CD4-positive, alpha-beta memory T cell (primary cell): ENCODE measurements around the gene SKA1. TPM values are rescaled to one million over a fixed set of nuclear protein-coding genes. Genes with fewer than 3 reads are reported as not detected.
"Not testable (repeated sequence)": the region's sequence is repeated elsewhere in the genome, so short reads cannot be mapped to it uniquely, and the experiment has no call there.

ENCODE experiments used
- CTCF ChIA-PET: fragments of 350-600 bp; sonication (Branson Sonifier 250); formaldehyde crosslinking; loops from one replicate; lab custom pipeline; 2021; ENCODE audit warnings: inconsistent platforms; ENCODE audit not compliant: partially characterized antibody; lab: Charles Lee
- POLR2A ChIA-PET: fragments of 350-600 bp; sonication (Branson Sonifier 250); formaldehyde crosslinking; loops from one replicate; lab custom pipeline; 2021; ENCODE audit not compliant: partially characterized antibody; lab: Charles Lee
- DNase-seq, 5 donors: peaks; one replicate each; pipeline versions ENCODE4 v3.0.0 to v3.0.0-alpha.2; 2020 to 2022; ENCODE audit warnings: mixed read lengths in 1 of 5
- H3K27ac ChIP-seq: one replicate; pipeline ENCODE4 v1.7.0; 2013; ENCODE audit warnings: low read depth, low read length
- H3K27me3 ChIP-seq: 2 replicates; pipeline ENCODE4 v1.7.0; 2013; ENCODE audit warnings: mild to moderate bottlenecking, low read length, moderate library complexity; ENCODE audit not compliant: insufficient read depth
- H3K36me3 ChIP-seq: 2 replicates; pipeline ENCODE4 v1.7.0; 2013; ENCODE audit warnings: mild to moderate bottlenecking, low read length, moderate library complexity; ENCODE audit not compliant: insufficient read depth
- H3K4me1 ChIP-seq: 2 replicates; pipeline ENCODE4 v1.7.0; 2013; ENCODE audit warnings: mild to moderate bottlenecking, low read length, moderate library complexity; ENCODE audit not compliant: insufficient read depth
- H3K4me3 ChIP-seq, 2 donors: one replicate each; pipeline ENCODE4 v1.7.0; 2013; ENCODE audit warnings: low read length in 2 of 2, mild to moderate bottlenecking in 1 of 2
- H3K9me3 ChIP-seq, 2 donors: one replicate each; pipeline ENCODE4 v1.7.0; 2013; ENCODE audit warnings: low read length in 2 of 2, control low read depth in 1 of 2; ENCODE audit not compliant: control insufficient read depth in 1 of 2
- H3K27ac Mint-ChIP-seq, 7 donors: one replicate each; pipeline ENCODE4 v1.8.0; 2020 to 2021; ENCODE audit warnings: mixed read lengths in 7 of 7, mild to moderate bottlenecking in 6 of 7, inconsistent platforms in 3 of 7, moderate library complexity in 3 of 7
- H3K27me3 Mint-ChIP-seq, 2 donors: one replicate each; pipeline ENCODE4 v1.8.0; 2020 to 2021; ENCODE audit warnings: mixed read lengths in 2 of 2
- H3K36me3 Mint-ChIP-seq, 2 donors: one replicate each; pipeline ENCODE4 v1.8.0; 2020 to 2021; ENCODE audit warnings: mixed read lengths in 2 of 2, inconsistent platforms in 1 of 2, mild to moderate bottlenecking in 1 of 2
- H3K4me1 Mint-ChIP-seq, 4 donors: one replicate each; pipeline ENCODE4 v1.8.0; 2020 to 2021; ENCODE audit warnings: mixed read lengths in 4 of 4, mild to moderate bottlenecking in 1 of 4
- H3K4me3 Mint-ChIP-seq, 8 donors: one replicate each; pipeline ENCODE4 v1.8.0; 2020 to 2021; ENCODE audit warnings: mixed read lengths in 8 of 8, mild to moderate bottlenecking in 7 of 8, moderate library complexity in 6 of 8, inconsistent platforms in 3 of 8
- H3K9me3 Mint-ChIP-seq, 8 donors: one replicate each; pipeline ENCODE4 v1.8.0; 2020 to 2021; ENCODE audit warnings: mixed read lengths in 8 of 8, mild to moderate bottlenecking in 5 of 8, inconsistent platforms in 3 of 8, moderate library complexity in 1 of 8
- intact Hi-C: fragments of 100-400 bp; cut with micrococcal nuclease; formaldehyde crosslinking; loops from one replicate; pipeline ENCODE4 v1.15.1; 2023
- polyA plus RNA-seq, 2 donors: library from polyadenylated mRNA; unstranded; fragments of 300-500 nt; fragmentation: Illumina TruSeq; gene quantifications; one replicate each; pipeline ENCODE4 v1.2.3, GENCODE V29; 2021
- total RNA-seq, 2 experiments: library from RNA; stranded (reverse); gene quantifications; one replicate each; pipeline ENCODE4 v1.2.3, GENCODE V29; 2021

SKA1 gene
- total and polyA plus RNA-seq, 4 experiments from 2014 or later = 0.16 to 0.47 (median 0.28) TPM; not detected in 1

DNA sequence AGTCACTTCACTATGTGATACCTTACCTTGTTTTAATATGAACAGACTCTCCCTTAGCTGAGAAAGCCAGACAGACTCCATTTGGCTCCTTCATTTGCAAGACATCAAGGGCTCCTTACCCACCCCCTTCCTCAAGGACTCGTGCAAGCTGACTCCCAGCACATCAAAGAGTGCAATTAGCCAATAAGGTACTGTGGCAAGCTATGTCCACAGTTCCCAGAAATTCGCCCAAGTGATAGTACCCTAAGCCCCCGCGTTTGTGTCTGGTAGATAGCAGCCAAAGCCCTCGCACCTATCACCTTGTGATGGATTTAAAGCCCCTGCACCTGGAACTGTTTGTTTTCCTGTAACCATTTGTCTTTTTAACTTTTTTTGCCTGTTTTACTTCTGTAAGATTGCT lies 25.6 kb downstream of the SKA1 start:
- DNase-seq, H3K36me3 ChIP-seq, H3K4me3 Mint-ChIP-seq, POLR2A ChIA-PET, H3K9me3 ChIP-seq, H3K27ac ChIP-seq, H3K9me3 Mint-ChIP-seq, H3K27ac Mint-ChIP-seq, intact Hi-C loops, CTCF ChIA-PET, H3K4me3 ChIP-seq, H3K36me3 Mint-ChIP-seq, H3K4me1 ChIP-seq, H3K4me1 Mint-ChIP-seq: not testable (repeated sequence)
- H3K27me3 Mint-ChIP-seq = peaks cover 36 to 37% of the 10 kb centered on the region in 2 donors
- H3K27me3 ChIP-seq = peaks cover 16% of the 10 kb centered on the region

DNA sequence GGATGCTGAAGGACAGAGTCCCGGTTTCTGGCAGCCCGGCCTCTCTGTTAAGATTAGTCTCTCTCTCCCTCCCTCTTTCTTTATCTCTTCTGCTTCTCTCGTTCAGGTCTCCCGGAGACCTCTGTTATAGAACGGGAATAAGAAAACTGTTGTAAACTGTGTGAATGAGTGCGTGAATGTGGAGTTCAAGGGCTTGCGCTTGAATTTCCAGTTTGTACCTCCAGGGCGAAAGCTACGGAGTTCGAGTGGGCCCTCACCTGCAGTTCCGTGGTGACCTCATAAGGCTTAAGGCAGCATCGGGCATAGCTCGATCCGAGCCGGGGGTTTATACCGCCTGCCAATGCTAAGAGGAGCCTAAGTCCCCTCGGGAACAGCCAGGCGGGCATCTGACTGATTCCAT lies 26.4 kb downstream of the SKA1 start:
- H3K27me3 ChIP-seq = peaks cover 16% of the 10 kb centered on the region
- no peak for DNase-seq

DNA sequence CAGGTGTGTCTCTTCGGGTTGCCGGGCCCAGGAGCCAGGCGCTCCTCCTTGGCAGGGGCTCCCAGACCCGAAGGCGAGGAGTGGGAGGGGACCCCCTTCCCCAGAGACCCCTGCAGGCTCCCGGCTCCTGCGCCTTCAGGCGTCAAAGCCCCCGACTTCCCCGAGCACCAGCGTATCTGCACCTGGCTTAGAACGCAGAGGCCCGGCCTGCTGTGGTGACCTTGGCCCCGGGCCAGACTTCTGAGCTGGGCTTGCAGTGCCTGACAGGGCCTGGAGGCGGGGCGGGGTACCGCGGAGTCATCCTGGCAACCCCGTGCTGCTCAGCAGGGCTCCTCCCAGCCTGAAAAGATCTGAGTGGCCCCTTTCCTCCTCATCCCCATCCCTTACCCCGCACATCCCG lies 27.0 kb downstream of the SKA1 start:
- no peaks in the 10 kb centered on the region for H3K9me3 ChIP-seq
- CTCF ChIA-PET = no interaction called here
- Mint-ChIP-seq H3K4me1 (peaks cover 0 to 8% (median 5%) of the 10 kb centered on the region in 4 donors), H3K36me3 (no peaks in the 10 kb centered on the region), H3K9me3 (no peaks in the 10 kb centered on the region), H3K27me3 (peaks cover 41 to 42% of the 10 kb centered on the region in 2 donors), H3K27ac (no peak overlapping the region), H3K4me3 (no peak overlapping the region)
- POLR2A ChIA-PET = no interaction called here
- intact Hi-C loops = no loop called here
- no peaks in the 10 kb centered on the region for H3K4me1 ChIP-seq
- no peaks in the 10 kb centered on the region for H3K36me3 ChIP-seq
- H3K4me3 ChIP-seq = no peak overlapping the region
- peaks cover 16% of the 10 kb centered on the region for H3K27me3 ChIP-seq
- peak in 2 of 5 donors; percentile 2 to 8 for DNase-seq
- H3K27ac ChIP-seq = no peak overlapping the region

More for the DNA sequence above, 26.4 kb downstream of the SKA1 start:
- no peak overlapping the region for H3K27ac ChIP-seq
- Mint-ChIP-seq H3K9me3 (no peaks in the 10 kb centered on the region), H3K4me1 (peaks cover 0 to 8% (median 5%) of the 10 kb centered on the region in 4 donors), H3K27me3 (peaks cover 39 to 40% of the 10 kb centered on the region in 2 donors), H3K4me3 (no peak overlapping the region), H3K27ac (no peak overlapping the region), H3K36me3 (no peaks in the 10 kb centered on the region)
- ChIA-PET POLR2A (no interaction called here), CTCF (no interaction called here)
- intact Hi-C loops = no loop called here
- no peaks in the 10 kb centered on the region for H3K9me3 ChIP-seq
- H3K4me1 ChIP-seq = no peaks in the 10 kb centered on the region
- no peak overlapping the region for H3K4me3 ChIP-seq
- no peaks in the 10 kb centered on the region for H3K36me3 ChIP-seq

DNA sequence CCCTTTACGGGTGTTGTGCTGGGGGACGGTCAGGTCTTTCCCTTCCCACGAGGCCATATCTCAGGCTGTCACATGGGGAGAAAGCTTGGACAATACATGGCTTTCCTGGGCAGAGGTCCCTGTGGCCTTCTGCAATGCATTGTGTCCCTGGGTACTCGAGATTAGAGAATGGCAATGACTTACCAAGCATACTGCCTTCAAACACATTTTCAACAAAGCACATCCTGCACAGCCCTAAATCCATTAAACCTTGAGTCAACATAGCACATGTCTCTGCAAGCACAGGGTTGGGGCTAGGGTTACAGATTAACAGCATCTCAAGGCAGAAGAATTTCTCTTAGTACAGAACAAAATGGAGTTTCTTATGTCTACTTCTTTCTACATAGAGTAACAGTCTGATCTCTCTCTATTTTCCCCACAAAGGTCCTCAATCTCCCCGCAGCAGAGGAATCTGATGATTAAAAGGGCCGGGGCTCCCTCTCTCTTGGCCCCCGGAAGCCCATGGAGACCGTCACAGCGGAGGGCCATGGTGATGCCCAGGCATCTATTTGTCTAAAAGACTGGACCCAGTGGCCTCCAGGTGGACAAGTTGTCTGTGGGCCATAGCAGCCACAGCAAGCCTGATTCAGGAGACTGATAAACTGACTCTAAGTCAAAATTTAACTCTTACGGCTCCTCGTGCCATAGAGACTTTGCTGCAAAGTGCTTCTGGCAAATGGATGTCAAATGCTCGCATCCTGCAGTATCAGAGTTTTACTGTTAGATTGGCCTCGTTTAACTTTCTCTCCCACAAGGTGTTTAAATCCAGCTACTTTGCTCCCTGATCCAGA lies 30.1 kb downstream of the SKA1 start:
- H3K27me3 Mint-ChIP-seq = peaks cover 42 to 44% of the 10 kb centered on the region in 2 donors
- H3K4me3 ChIP-seq, POLR2A ChIA-PET, intact Hi-C loops, H3K9me3 ChIP-seq, H3K4me1 ChIP-seq, H3K36me3 ChIP-seq, H3K4me1 Mint-ChIP-seq, H3K27ac ChIP-seq, CTCF ChIA-PET, H3K9me3 Mint-ChIP-seq, H3K27ac Mint-ChIP-seq, DNase-seq, H3K4me3 Mint-ChIP-seq, H3K36me3 Mint-ChIP-seq: not testable (repeated sequence)
- peaks cover 16% of the 10 kb centered on the region for H3K27me3 ChIP-seq

DNA sequence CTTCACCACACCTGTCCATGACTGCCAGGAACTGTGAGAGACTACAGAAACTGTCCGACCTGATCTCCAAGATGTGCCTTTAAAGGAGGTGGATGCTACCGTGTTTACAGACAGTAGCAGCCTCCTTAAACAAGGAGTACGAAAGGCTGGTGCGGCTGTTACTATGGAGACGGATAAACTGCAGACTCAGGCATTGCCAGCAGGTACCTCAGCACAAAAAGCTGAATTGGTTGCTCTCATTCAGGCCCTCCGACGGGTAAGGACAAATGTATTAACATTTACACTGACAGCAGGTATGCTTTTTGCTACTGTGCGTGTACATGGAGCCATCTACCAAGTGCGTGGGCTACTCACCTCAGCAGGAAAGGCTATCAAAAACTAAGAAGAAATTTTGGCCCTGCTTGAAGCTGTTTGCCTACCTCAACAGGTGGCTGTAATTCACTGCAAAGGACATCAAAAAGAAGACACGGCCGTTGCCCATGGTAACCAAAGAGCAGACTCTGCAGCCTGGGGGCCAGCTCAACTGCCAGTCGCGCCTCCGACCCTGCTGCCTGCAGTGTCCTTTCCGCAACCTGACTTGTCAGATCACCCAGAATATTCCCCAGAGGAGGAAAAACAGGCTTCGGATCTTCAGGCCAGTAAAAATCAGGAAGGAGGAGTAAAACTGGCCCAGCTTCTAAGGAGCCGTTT lies 30.9 kb downstream of the SKA1 start:
- intact Hi-C loops = no loop called here
- Mint-ChIP-seq H3K4me3 (no peak overlapping the region), H3K27ac (no peak overlapping the region), H3K27me3 (peaks cover 40% of the 10 kb centered on the region in 2 donors), H3K36me3 (no peaks in the 10 kb centered on the region), H3K9me3 (no peaks in the 10 kb centered on the region), H3K4me1 (peaks cover 0 to 3% (median 0%) of the 10 kb centered on the region in 4 donors)
- Histone ChIP-seq H3K4me1 (no peaks in the 10 kb centered on the region), H3K27ac (no peak overlapping the region), H3K27me3 (peaks cover 16% of the 10 kb centered on the region), H3K9me3 (no peaks in the 10 kb centered on the region), H3K4me3 (no peak overlapping the region), H3K36me3 (no peaks in the 10 kb centered on the region)
- CTCF ChIA-PET = no interaction called here
- no peak for DNase-seq
- POLR2A ChIA-PET = no interaction called here

DNA sequence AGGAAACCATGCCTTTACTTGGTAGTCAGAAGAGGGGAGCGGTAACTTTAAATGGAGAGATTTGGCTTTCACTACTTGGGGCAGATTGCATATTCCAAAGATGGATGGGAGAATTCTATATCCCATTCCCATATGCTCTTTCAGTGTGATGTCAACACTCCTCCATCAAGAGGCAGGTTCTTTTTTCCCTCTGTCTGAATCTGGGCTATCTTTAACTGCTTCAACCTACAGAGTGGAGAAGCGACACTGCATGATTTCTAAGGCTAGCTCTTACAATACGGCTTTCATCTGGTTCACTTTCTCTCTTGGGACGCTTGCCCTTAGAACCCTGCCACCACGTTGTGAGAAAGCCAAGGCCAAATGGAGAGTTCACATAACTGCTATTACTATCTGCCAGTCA lies 34.4 kb downstream of the SKA1 start:
- no peaks in the 10 kb centered on the region for H3K27me3 ChIP-seq
- no peak overlapping the region for H3K27ac ChIP-seq
- H3K27me3 Mint-ChIP-seq = peaks cover 18 to 20% of the 10 kb centered on the region in 2 donors
- POLR2A ChIA-PET = no interaction called here
- H3K4me1 Mint-ChIP-seq = no peaks in the 10 kb centered on the region
- DNase-seq = no peak
- no peaks in the 10 kb centered on the region for H3K4me1 ChIP-seq
- H3K4me3 ChIP-seq = no peak overlapping the region
- H3K27ac Mint-ChIP-seq = no peak overlapping the region
- intact Hi-C loops = no loop called here
- CTCF ChIA-PET = interaction anchor here (0.6 kb wide), 1 partner anchor 13 kb away, joined by 3 read pairs; no protein-coding TSS in a partner anchor
- no peak overlapping the region for H3K4me3 Mint-ChIP-seq
- H3K36me3 ChIP-seq = no peaks in the 10 kb centered on the region
- no peaks in the 10 kb centered on the region for H3K9me3 ChIP-seq
- no peaks in the 10 kb centered on the region for H3K9me3 Mint-ChIP-seq
- no peaks in the 10 kb centered on the region for H3K36me3 Mint-ChIP-seq

DNA sequence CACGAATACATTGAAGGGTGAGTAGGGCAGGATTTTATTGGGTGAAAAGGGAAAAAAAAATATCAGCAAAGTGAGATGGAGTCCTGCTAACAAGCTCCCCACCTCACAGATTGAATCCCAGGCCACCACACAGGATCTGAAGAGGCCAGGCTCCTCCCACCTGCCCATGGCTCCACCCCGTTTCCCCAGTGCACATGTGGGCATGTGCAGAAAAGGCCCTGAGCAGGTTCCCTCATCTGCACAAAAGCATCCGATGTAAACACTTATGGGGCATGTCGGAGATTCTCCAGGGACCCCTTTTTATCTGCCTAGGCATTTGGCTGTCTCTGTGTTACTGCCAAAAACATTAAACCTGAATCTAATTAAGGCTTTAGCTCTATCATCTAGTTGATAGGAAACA lies 35.2 kb downstream of the SKA1 start:
- Mint-ChIP-seq H3K36me3 (no peaks in the 10 kb centered on the region), H3K27me3 (peaks cover 15 to 17% of the 10 kb centered on the region in 2 donors)

More for the DNA sequence above, 35.2 kb downstream of the SKA1 start:
- POLR2A ChIA-PET = no interaction called here
- H3K27me3 ChIP-seq = no peaks in the 10 kb centered on the region
- no peak overlapping the region for H3K27ac ChIP-seq
- no peaks in the 10 kb centered on the region for H3K9me3 ChIP-seq
- Mint-ChIP-seq H3K9me3 (no peaks in the 10 kb centered on the region), H3K27ac (no peak overlapping the region), H3K4me1 (no peaks in the 10 kb centered on the region), H3K4me3 (no peak overlapping the region)
- H3K4me1 ChIP-seq = no peaks in the 10 kb centered on the region
- no peak overlapping the region for H3K4me3 ChIP-seq
- CTCF ChIA-PET = interaction anchor here (0.6 to 1.2 kb wide), 2 partner anchors 13 to 19 kb away, joined by 3 to 4 read pairs; no protein-coding TSS in a partner anchor
- no peaks in the 10 kb centered on the region for H3K36me3 ChIP-seq
- intact Hi-C loops = no loop called here
- DNase-seq = no peak
